HL-60 (cell line): ENCODE results near the gene PIP5KL1.

ENCODE experiments used
- DNase-seq, 2 experiments: peaks; one replicate each; pipeline ENCODE4 v3.0.0-alpha.2; 2010 to 2020; ENCODE audit warnings: low read depth in 1 of 2, low spot score in 1 of 2
- H3K27ac ChIP-seq: fragments of 250-450 bp; sonication (Bioruptor Pico); replicated peaks from 2 replicates; pipeline ENCODE4 v1.5.1; 2020; ENCODE audit warnings: mild to moderate bottlenecking, moderate library complexity
- H3K27me3 ChIP-seq: fragments of 250-450 bp; sonication (Bioruptor Pico); 2 replicates; pipeline ENCODE4 v1.5.1; 2021; ENCODE audit warnings: mild to moderate bottlenecking, moderate library complexity; ENCODE audit not compliant: insufficient read depth, poor library complexity, severe bottlenecking
- H3K4me3 ChIP-seq: replicated peaks from 2 replicates; pipeline ENCODE4 v1.5.1; 2011; ENCODE audit warnings: mild to moderate bottlenecking, control low read depth, low read length; ENCODE audit not compliant: insufficient read depth
- CTCF ChIP-seq: IDR thresholded peaks from one replicate; pipeline ENCODE4 v1.5.1; 2011; ENCODE audit warnings: low read length, control low read depth, inconsistent platforms; ENCODE audit not compliant: insufficient read depth
- GABPA ChIP-seq: IDR thresholded peaks from 2 replicates; pipeline ENCODE4 v1.6.1; 2012; ENCODE audit warnings: low read depth
- POLR2AphosphoS5 ChIP-seq: IDR thresholded peaks from 2 replicates; pipeline ENCODE4 v1.6.1; 2012; ENCODE audit warnings: low read depth
- SPI1 ChIP-seq: IDR thresholded peaks from 2 replicates; pipeline ENCODE4 v1.6.1; 2012; ENCODE audit warnings: low read depth, mild to moderate bottlenecking, borderline replicate concordance
- TF ChIP-seq, protein P1 (sequence below): IDR thresholded peaks from 2 replicates; pipeline ENCODE4 v1.6.1; 2012; ENCODE audit warnings: low read depth; ENCODE audit not compliant: insufficient replicate concordance

Gene PIP5KL1

GRCh38 chr9:127958728-127959127 is 28.2 kb upstream of the PIP5KL1 start:
- H3K27me3 ChIP-seq = no peaks in the 10 kb centered on the region
- H3K27ac ChIP-seq = no peak overlapping the region
- TF ChIP-seq SPI1 (no peak), CTCF (no peak), POLR2AphosphoS5 (no peak), GABPA (no peak)
- TF ChIP-seq, protein P1, sequence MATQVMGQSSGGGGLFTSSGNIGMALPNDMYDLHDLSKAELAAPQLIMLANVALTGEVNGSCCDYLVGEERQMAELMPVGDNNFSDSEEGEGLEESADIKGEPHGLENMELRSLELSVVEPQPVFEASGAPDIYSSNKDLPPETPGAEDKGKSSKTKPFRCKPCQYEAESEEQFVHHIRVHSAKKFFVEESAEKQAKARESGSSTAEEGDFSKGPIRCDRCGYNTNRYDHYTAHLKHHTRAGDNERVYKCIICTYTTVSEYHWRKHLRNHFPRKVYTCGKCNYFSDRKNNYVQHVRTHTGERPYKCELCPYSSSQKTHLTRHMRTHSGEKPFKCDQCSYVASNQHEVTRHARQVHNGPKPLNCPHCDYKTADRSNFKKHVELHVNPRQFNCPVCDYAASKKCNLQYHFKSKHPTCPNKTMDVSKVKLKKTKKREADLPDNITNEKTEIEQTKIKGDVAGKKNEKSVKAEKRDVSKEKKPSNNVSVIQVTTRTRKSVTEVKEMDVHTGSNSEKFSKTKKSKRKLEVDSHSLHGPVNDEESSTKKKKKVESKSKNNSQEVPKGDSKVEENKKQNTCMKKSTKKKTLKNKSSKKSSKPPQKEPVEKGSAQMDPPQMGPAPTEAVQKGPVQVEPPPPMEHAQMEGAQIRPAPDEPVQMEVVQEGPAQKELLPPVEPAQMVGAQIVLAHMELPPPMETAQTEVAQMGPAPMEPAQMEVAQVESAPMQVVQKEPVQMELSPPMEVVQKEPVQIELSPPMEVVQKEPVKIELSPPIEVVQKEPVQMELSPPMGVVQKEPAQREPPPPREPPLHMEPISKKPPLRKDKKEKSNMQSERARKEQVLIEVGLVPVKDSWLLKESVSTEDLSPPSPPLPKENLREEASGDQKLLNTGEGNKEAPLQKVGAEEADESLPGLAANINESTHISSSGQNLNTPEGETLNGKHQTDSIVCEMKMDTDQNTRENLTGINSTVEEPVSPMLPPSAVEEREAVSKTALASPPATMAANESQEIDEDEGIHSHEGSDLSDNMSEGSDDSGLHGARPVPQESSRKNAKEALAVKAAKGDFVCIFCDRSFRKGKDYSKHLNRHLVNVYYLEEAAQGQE = no peak
- H3K4me3 ChIP-seq = no peak overlapping the region
- no peak for DNase-seq

- H3K27ac ChIP-seq = no peak overlapping the region
- DNase-seq = peak in 1 of 2 experiments; percentile 68
Observed at GRCh38 chr9:127955294-127956015, 24.9 kb upstream of the PIP5KL1 start.

DNA sequence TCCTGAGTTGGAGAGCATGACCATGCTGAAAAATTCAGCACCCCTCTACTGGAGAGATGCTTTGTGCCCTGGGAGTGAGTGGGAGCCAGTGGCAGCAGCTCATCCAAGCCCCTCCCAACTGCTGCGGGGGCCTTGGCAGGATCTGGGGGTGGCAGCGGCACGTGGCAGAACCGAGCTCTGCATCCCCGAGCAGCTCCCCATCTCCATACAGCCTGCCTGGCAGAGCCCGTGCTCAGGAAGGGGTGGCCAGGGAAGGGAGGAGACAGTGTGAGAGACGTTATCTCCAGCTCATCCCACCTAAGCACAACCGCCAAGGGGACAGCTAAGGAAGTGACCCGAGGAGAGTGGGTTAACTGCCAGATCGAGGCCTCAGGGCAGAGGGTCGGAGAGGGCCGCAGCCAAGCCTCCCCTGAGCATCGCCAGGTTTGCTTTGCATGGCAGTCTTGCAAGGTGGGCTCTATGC is 24.3 kb upstream of the PIP5KL1 start:
- TF ChIP-seq GABPA = no peak
- TF ChIP-seq, protein P1 = peak; percentile 17
- no peak overlapping the region for H3K4me3 ChIP-seq
- no peaks in the 10 kb centered on the region for H3K27me3 ChIP-seq
- no peak overlapping the region for H3K27ac ChIP-seq
- no peak for DNase-seq

More at GRCh38 chr9:127955294-127956015, 24.9 kb upstream of the PIP5KL1 start:
- Histone ChIP-seq H3K27me3 (no peaks in the 10 kb centered on the region), H3K4me3 (no peak overlapping the region)
- TF ChIP-seq GABPA = no peak
- TF ChIP-seq SPI1 = no peak
- no peak for TF ChIP-seq POLR2AphosphoS5
- TF ChIP-seq CTCF = peak; percentile 33
- TF ChIP-seq, protein P1 = no peak
